ENCODE results near the gene TAGAP. TPM values are rescaled to one million over a fixed set of nuclear protein-coding genes. Genes with fewer than 3 reads are reported as not detected.
A peak's percentile ranks its signal among the peaks of the same experiment; 100 is the strongest.

The TAGAP gene
- total RNA-seq (100 to 1,000 TPM; 245 to 261 TPM), total RNA-seq (78.1 to 1,491 (median 199) reads per million in 172 experiments)
- polyA plus RNA-seq (2013, experiment 1 of 2) = 140 TPM
- 216 TPM for polyA plus RNA-seq (2013, experiment 2 of 2)

GRCh38 chr6:159044899-159045727 lies at the start of gene TAGAP:
TAGAP (minus strand) TSS chr6:159044991; CDS start chr6:159044146, 845 bp downstream.
- intact Hi-C loops (cut with DNase I, micrococcal nuclease) = loop anchor here in 1 of 2 experiments (1.0 to 5.0 kb wide), 2 partner anchors 17 to 38 kb away; no protein-coding TSS in a partner anchor
- ChIA-PET CTCF (interaction anchor here (0.9 to 4.6 kb wide), 7 partner anchors 14 to 354 kb away, joined by 3 to 72 read pairs (median 7); no protein-coding TSS in a partner anchor), POLR2A (interaction anchor here (0.6 to 7.3 kb wide), 19 partner anchors 10 to 861 kb away, joined by 3 to 146 read pairs (median 5); partner anchors contain the start of genes RSPH3 and WTAP)
- Mint-ChIP-seq H3K9me3 (no peaks in the 10 kb centered on the region), H3K27ac (peak within 1 kb of the TSS; percentile 91), H3K4me3 (peak within 1 kb of the TSS; percentile 97), H3K36me3 (ENCODE audit: low read depth) (peaks cover 48% of the 10 kb centered on the region), H3K4me1 (ENCODE audit: low read depth) (peaks cover 67% of the 10 kb centered on the region), H3K27me3 (no peaks in the 10 kb centered on the region)
- Histone ChIP-seq H3K27ac (ENCODE audit: low read depth in 1 of 2, low read length in 2 of 2) (peak within 1 kb of the TSS; percentile 81 to 91), H3K4me3 (ENCODE audit: low read length) (peak within 1 kb of the TSS; percentile 88), H3K27me3 (ENCODE audit: control insufficient read depth in 1 of 2, insufficient read depth in 2 of 2, low read length in 2 of 2) (no peaks in the 10 kb centered on the region), H3K4me1 (ENCODE audit: insufficient read depth, low read length) (peaks cover 59% of the 10 kb centered on the region), H3K9me3 (ENCODE audit: control insufficient read depth in 1 of 2, insufficient read depth in 1 of 2, low read length in 2 of 2) (no peaks in the 10 kb centered on the region), H3K36me3 (ENCODE audit: insufficient read depth, low read length) (peaks cover 40% of the 10 kb centered on the region)
- TF ChIP-seq CTCF (IDR thresholded peaks at IDR 0.05) = no peak
- peak; percentile 75 for ATAC-seq (ENCODE audit: poor library complexity)
- peak; percentile 65 to 97 (median 80) for DNase-seq

- Mint-ChIP-seq H3K27ac (peak overlapping the region; percentile 84), H3K9me3 (no peaks in the 10 kb centered on the region)
Observed at GRCh38 chr6:159093609-159094443, 49.0 kb upstream of the TAGAP start.

More at GRCh38 chr6:159093609-159094443, 49.0 kb upstream of the TAGAP start:
- ATAC-seq (ENCODE audit: poor library complexity) (peak; percentile 18), DNase-seq (peak in 1 of 14 experiments; percentile 52)
- H3K36me3 Mint-ChIP-seq (ENCODE audit: low read depth) = no peaks in the 10 kb centered on the region
- no peak overlapping the region for H3K27ac ChIP-seq (ENCODE audit: low read depth in 1 of 2, low read length in 2 of 2)
- no peak overlapping the region for H3K4me3 ChIP-seq (ENCODE audit: low read length)
- no peaks in the 10 kb centered on the region for H3K36me3 ChIP-seq (ENCODE audit: insufficient read depth, low read length)
- CTCF ChIA-PET = interaction anchor here (1.3 to 2.2 kb wide), 4 partner anchors 10 to 51 kb away, joined by 4 to 6 read pairs (median 6); no protein-coding TSS in a partner anchor
- peaks cover 42% of the 10 kb centered on the region for H3K4me1 ChIP-seq (ENCODE audit: insufficient read depth, low read length)
- no peak for TF ChIP-seq CTCF (IDR thresholded peaks at IDR 0.05)
- H3K27me3 ChIP-seq (ENCODE audit: control insufficient read depth in 1 of 2, insufficient read depth in 2 of 2, low read length in 2 of 2) = no peaks in the 10 kb centered on the region
- no peaks in the 10 kb centered on the region for H3K27me3 Mint-ChIP-seq
- no peaks in the 10 kb centered on the region for H3K9me3 ChIP-seq (ENCODE audit: control insufficient read depth in 1 of 2, insufficient read depth in 1 of 2, low read length in 2 of 2)
- peak overlapping the region; percentile 27 for H3K4me3 Mint-ChIP-seq
- POLR2A ChIA-PET = interaction anchor here (0.7 to 9.6 kb wide), 8 partner anchors 10 to 93 kb away, joined by 3 to 99 read pairs (median 6); partner anchors contain the start of genes RSPH3 and TAGAP
- peaks cover 48% of the 10 kb centered on the region for H3K4me1 Mint-ChIP-seq (ENCODE audit: low read depth)
- intact Hi-C loops (cut with DNase I, micrococcal nuclease) = loop anchor here in 1 of 2 experiments (2.0 kb wide), 2 partner anchors 29 to 47 kb away; no protein-coding TSS in a partner anchor

Data from CD4-positive, alpha-beta T cell (primary cell).